Neutrophil (primary cell): Measurements from ENCODE around the gene ZACN.

Experiments
- H3K27ac ChIP-seq: fragments of 200-600 bp; sonication (generic); 2 replicates; pipeline ENCODE4 v1.5.1; 2016; ENCODE audit warnings: mild to moderate bottlenecking, moderate library complexity
- H3K27me3 ChIP-seq: fragments of 200-600 bp; sonication (generic); 2 replicates; pipeline ENCODE4 v1.6.0; 2016; ENCODE audit warnings: mild to moderate bottlenecking
- H3K36me3 ChIP-seq: fragments of 200-600 bp; sonication (generic); 2 replicates; pipeline ENCODE4 v1.5.1; 2017
- H3K4me1 ChIP-seq, 2 experiments: fragments of 200-600 bp in 1 of 2; sonication (generic) in 1 of 2; 1 replicate in 1 of 2; 2 replicates in 1 of 2; pipeline versions ENCODE4 v1.5.1 to v1.6.1; 2013 to 2016; ENCODE audit warnings: low read depth in 1 of 2, low read length in 1 of 2, mild to moderate bottlenecking in 1 of 2, moderate library complexity in 1 of 2; ENCODE audit not compliant: control insufficient read depth in 1 of 2, insufficient read depth in 1 of 2
- H3K4me3 ChIP-seq, 2 experiments: fragments of 200-600 bp in 1 of 2; sonication (generic) in 1 of 2; 1 replicate in 1 of 2; 2 replicates in 1 of 2; pipeline ENCODE4 v1.5.1; 2013 to 2016; ENCODE audit warnings: low read depth in 1 of 2, low read length in 1 of 2, mild to moderate bottlenecking in 1 of 2, moderate library complexity in 1 of 2
- H3K9me3 ChIP-seq: fragments of 200-600 bp; sonication (generic); 2 replicates; pipeline ENCODE4 v1.5.1; 2016
- CTCF ChIP-seq: fragments of 200-600 bp; sonication (generic); IDR thresholded peaks from 2 replicates; pipeline ENCODE4 v1.5.1; 2016; ENCODE audit warnings: antibody characterized with exemption

Gene ZACN

DNA sequence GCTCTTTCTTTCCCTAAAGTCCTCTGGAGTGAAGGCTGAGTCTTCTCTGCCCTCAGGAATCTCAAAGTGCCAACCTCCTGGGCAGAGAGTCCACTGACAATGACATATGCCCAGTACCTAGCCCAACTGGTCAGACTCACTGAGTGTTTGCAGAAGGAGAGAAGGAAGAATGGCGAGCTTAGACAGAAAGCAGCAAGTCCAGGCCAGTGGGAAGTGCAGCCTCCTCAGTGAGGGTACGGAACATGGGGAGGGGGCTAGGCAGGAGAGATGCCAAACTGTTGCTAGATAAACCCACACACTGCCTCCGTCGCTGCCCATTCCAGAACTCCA is 23.9 kb downstream of the ZACN start:
- H3K27me3 ChIP-seq = no peaks in the 10 kb centered on the region
- peaks cover 37% of the 10 kb centered on the region for H3K36me3 ChIP-seq
- peaks cover 37 to 40% of the 10 kb centered on the region in 2 experiments for H3K4me1 ChIP-seq
- H3K27ac ChIP-seq = peak overlapping the region; percentile 87
- H3K9me3 ChIP-seq = no peaks in the 10 kb centered on the region
- TF ChIP-seq CTCF = no peak
- peak overlapping the region; percentile 93 to 99 for H3K4me3 ChIP-seq

DNA sequence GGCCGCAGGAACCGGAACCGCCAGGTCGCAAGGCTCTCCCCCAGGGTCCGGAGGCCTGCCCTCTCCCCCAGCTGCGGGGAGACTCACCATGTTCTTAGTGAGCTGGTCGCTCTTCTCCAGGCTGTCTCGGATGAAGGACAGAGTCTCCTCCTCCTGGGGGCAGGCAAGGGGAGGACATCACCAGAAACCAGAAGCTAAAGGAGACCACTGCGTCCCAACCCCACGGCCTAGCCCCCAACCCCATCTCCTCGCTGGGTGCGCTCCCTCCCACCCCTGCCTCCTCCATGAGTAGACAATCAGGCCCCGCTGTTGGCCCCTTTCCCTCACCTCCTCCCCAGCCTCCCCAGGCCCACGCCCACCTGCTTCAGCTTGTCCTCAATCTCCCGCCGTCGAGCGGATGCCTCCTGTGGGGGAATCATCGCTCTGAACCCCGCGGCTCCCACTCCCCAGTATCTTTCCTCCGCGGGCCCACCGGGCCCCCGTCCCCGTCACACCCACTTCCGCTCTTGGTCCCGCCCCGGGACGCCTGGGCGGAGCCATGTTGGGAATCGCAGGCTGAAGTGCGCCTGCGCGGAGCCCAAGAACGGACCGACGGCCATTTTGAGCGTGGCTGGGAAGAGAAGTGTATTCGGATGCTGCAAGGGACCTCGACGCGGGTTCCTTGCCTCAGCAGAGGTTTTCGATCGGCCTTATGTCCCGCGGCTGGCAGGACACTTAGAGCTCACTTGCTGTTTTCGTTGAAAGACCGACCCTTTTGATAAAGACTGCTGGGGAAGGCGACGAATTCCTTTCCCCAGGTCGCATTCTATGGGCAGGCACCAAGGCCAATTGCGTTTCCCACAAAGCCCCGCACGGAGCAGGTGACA is 24.5 kb downstream of the ZACN start, which contains the start of gene EXOC7:
TSS of gene EXOC7 (minus strand) at position 514 of the 866 bp plus-strand sequence. CDS start at position 419, 95 bp downstream.
- H3K4me3 ChIP-seq = peak within 1 kb of the TSS; percentile 93 to 99
- H3K9me3 ChIP-seq = no peaks in the 10 kb centered on the region
- H3K27ac ChIP-seq = peak within 1 kb of the TSS; percentile 87
- no peaks in the 10 kb centered on the region for H3K27me3 ChIP-seq
- H3K4me1 ChIP-seq = peaks cover 37 to 40% of the 10 kb centered on the region in 2 experiments
- TF ChIP-seq CTCF = no peak
- H3K36me3 ChIP-seq = peaks cover 31% of the 10 kb centered on the region

DNA sequence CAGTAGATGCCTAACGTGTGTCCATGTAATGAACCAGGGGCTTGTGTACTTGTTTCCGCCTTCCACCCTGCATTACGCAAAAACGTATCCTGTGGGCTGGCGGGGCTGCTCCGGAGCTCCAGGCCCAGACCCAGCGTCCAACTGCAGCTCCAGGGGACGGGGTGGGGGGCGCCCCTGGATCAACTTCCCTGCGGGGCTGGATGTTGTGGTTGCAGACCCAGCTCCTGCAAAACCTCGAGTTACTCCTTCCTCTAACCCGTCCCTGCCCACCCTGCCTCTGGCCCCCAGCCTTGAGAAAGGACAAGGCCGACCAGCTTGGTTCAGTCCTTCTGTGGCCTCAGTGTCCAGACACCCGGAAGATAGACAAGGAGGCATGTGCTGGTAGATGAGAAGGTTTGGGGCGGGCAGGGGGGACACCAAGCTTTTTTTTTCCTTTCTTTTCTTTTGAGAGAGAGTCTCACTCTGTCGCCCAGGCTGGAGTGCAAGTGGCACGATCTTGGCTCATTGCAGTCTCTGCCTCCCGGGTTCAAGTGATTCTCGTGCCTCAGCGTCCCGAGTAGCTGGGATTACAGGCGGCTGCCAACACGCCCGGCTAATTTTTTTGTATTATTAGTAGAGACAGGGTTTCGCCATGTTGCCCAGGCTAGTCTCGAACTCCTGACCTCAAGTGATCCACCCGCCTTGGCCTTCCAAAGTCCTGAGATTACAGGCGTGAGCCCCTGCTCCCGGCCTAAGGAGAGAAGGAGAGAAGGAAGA is 25.3 kb downstream of the ZACN start:
- no peak for TF ChIP-seq CTCF
- Histone ChIP-seq H3K27ac (peak overlapping the region; percentile 87), H3K36me3 (peaks cover 25% of the 10 kb centered on the region), H3K27me3 (no peaks in the 10 kb centered on the region), H3K4me1 (peaks cover 37 to 40% of the 10 kb centered on the region in 2 experiments), H3K4me3 (peak overlapping the region; percentile 93 to 99), H3K9me3 (no peaks in the 10 kb centered on the region)

- no peaks in the 10 kb centered on the region for H3K9me3 ChIP-seq
- peak overlapping the region; percentile 87 for H3K27ac ChIP-seq
- H3K27me3 ChIP-seq = no peaks in the 10 kb centered on the region
- TF ChIP-seq CTCF = no peak
- H3K4me1 ChIP-seq = peaks cover 37 to 40% of the 10 kb centered on the region in 2 experiments
- H3K36me3 ChIP-seq = peaks cover 20% of the 10 kb centered on the region
- no peak overlapping the region for H3K4me3 ChIP-seq
Measured at GRCh38 chr17:76104896-76105231, 25.9 kb downstream of the ZACN start.

- no peaks in the 10 kb centered on the region for H3K9me3 ChIP-seq
- H3K27me3 ChIP-seq = no peaks in the 10 kb centered on the region
- TF ChIP-seq CTCF = no peak
- no peak overlapping the region for H3K4me3 ChIP-seq
- H3K27ac ChIP-seq = peak overlapping the region; percentile 57
- H3K36me3 ChIP-seq = peaks cover 3% of the 10 kb centered on the region
- peaks cover 37 to 40% of the 10 kb centered on the region in 2 experiments for H3K4me1 ChIP-seq
Measured at GRCh38 chr17:76106703-76107102, 27.7 kb downstream of the ZACN start.
